ENCODE results near the gene FCAR. TPM values are rescaled to one million over a fixed set of nuclear protein-coding genes. Genes with fewer than 3 reads are reported as not detected.
"Not testable (repeated sequence)": the region's sequence is repeated elsewhere in the genome, so short reads cannot be mapped to it uniquely, and the experiment has no call there.

Gene FCAR
- polyA plus RNA-seq, 3 donors = 147 to 239 (median 173) TPM

DNA sequence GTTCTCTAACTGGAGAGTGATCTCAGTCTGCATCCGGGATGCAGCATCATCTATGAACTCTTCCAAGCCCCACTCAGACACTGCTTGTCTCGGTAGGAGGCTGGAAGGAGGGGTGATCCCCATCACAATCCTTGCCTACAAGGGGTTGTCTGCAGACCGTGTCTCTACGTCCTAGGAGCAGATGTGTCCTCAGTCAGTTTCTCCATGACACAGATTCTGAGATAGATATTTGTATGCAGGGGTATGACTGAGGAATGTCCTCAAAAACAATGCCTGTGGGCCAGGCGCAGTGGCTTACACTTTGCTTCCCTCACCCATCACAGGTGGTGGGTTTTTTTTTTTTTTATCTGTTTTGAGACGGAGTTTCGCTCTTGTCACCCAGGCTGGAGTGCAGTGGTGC is 32.8 kb downstream of the FCAR start:
- peaks cover 10 to 21% (median 12%) of the 10 kb centered on the region in 3 donors for H3K27me3 Mint-ChIP-seq (ENCODE audit: low read depth in 3 of 3)
- Histone ChIP-seq H3K27me3 (ENCODE audit: control insufficient read depth in 2 of 2, insufficient read depth in 2 of 2, low read length in 2 of 2) (peaks cover 0 to 15% of the 10 kb centered on the region in 2 donors), H3K36me3 (replicated peaks in 1 of 2; ENCODE audit: control insufficient read depth in 1 of 2, insufficient read depth in 2 of 2, low read length in 2 of 2) (no peaks in the 10 kb centered on the region), H3K4me3 (replicated peaks in 1 of 3; ENCODE audit: low read depth in 2 of 3, low read length in 3 of 3) (no peak overlapping the region), H2AFZ (ENCODE audit: insufficient read depth, low read depth, low read length, poor library complexity, severe bottlenecking) (no peak overlapping the region), H3K4me2 (replicated peaks; ENCODE audit: extremely low read depth, low read length, poor library complexity, severe bottlenecking) (no peak overlapping the region), H3K79me2 (ENCODE audit: insufficient read depth, low read length) (no peaks in the 10 kb centered on the region), H3K27ac (ENCODE audit: low read depth in 1 of 2, low read length in 2 of 2) (no peak overlapping the region), H3K9ac (ENCODE audit: insufficient read depth, low read length, poor library complexity, severe bottlenecking) (no peak overlapping the region), H3K4me1 (ENCODE audit: control insufficient read depth in 1 of 2, insufficient read depth in 2 of 2, low read length in 2 of 2) (peaks cover 8 to 11% of the 10 kb centered on the region in 2 donors), H4K20me1 (ENCODE audit: insufficient read depth, low read length) (no peaks in the 10 kb centered on the region), H3K9me3 (replicated peaks in 1 of 2; ENCODE audit: control insufficient read depth in 1 of 2, insufficient read depth in 1 of 2, low read length in 2 of 2) (no peaks in the 10 kb centered on the region)
- TF ChIP-seq, protein P1, sequence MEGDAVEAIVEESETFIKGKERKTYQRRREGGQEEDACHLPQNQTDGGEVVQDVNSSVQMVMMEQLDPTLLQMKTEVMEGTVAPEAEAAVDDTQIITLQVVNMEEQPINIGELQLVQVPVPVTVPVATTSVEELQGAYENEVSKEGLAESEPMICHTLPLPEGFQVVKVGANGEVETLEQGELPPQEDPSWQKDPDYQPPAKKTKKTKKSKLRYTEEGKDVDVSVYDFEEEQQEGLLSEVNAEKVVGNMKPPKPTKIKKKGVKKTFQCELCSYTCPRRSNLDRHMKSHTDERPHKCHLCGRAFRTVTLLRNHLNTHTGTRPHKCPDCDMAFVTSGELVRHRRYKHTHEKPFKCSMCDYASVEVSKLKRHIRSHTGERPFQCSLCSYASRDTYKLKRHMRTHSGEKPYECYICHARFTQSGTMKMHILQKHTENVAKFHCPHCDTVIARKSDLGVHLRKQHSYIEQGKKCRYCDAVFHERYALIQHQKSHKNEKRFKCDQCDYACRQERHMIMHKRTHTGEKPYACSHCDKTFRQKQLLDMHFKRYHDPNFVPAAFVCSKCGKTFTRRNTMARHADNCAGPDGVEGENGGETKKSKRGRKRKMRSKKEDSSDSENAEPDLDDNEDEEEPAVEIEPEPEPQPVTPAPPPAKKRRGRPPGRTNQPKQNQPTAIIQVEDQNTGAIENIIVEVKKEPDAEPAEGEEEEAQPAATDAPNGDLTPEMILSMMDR (IDR thresholded peaks at IDR 0.05) = no peak
- H3K36me3 Mint-ChIP-seq = no peaks in the 10 kb centered on the region
- H3K4me1 Mint-ChIP-seq = peaks cover 18% of the 10 kb centered on the region
- 100% methylated on average over 1 of the region's 7 CpGs for WGBS (ENCODE audit: insufficient coverage)
- no peak for DNase-seq
- H3K9me3 Mint-ChIP-seq = peaks cover 0 to 3% (median 0%) of the 10 kb centered on the region in 7 donors
- peak overlapping the region in 2 of 7 donors; percentile 28 to 37 for H3K27ac Mint-ChIP-seq
- H3K4me3 Mint-ChIP-seq = no peak overlapping the region
- intact Hi-C loops (cut with micrococcal nuclease) = no loop called here

DNA sequence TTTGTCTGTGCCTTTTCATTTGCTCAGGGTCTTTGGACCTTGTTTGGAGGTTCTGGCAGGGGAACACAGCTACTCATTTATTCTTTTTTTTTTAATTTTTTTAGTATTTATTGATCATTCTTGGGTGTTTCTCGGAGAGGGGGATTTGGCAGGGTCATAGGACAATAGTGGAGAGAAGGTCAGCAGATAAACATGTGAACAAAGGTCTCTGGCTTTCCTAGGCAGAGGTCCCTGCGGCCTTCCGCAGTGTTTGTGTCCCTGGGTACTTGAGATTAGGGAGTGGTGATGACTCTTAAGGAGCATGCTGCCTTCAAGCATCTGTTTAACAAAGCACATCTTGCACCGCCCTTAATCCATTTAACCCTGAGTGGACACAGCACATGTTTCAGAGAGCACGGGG is 33.9 kb downstream of the FCAR start:
- H2AFZ ChIP-seq (ENCODE audit: insufficient read depth, low read depth, low read length, poor library complexity, severe bottlenecking); intact Hi-C loops (cut with micrococcal nuclease); H3K9me3 ChIP-seq (replicated peaks in 1 of 2; ENCODE audit: control insufficient read depth in 1 of 2, insufficient read depth in 1 of 2, low read length in 2 of 2); H3K4me3 Mint-ChIP-seq; H3K4me2 ChIP-seq (replicated peaks; ENCODE audit: extremely low read depth, low read length, poor library complexity, severe bottlenecking); H4K20me1 ChIP-seq (ENCODE audit: insufficient read depth, low read length); H3K27ac Mint-ChIP-seq; DNase-seq; H3K9ac ChIP-seq (ENCODE audit: insufficient read depth, low read length, poor library complexity, severe bottlenecking); H3K36me3 ChIP-seq (replicated peaks in 1 of 2; ENCODE audit: control insufficient read depth in 1 of 2, insufficient read depth in 2 of 2, low read length in 2 of 2); H3K27ac ChIP-seq (ENCODE audit: low read depth in 1 of 2, low read length in 2 of 2); H3K36me3 Mint-ChIP-seq; H3K4me1 ChIP-seq (ENCODE audit: control insufficient read depth in 1 of 2, insufficient read depth in 2 of 2, low read length in 2 of 2); H3K9me3 Mint-ChIP-seq; H3K79me2 ChIP-seq (ENCODE audit: insufficient read depth, low read length); H3K4me3 ChIP-seq (replicated peaks in 1 of 3; ENCODE audit: low read depth in 2 of 3, low read length in 3 of 3): not testable (repeated sequence)
- no CpG with 5 or more reads among the region's 5 CpGs for WGBS (ENCODE audit: insufficient coverage)
- H3K27me3 ChIP-seq (ENCODE audit: control insufficient read depth in 2 of 2, insufficient read depth in 2 of 2, low read length in 2 of 2) = peaks cover 0 to 15% of the 10 kb centered on the region in 2 donors
- Mint-ChIP-seq H3K27me3 (ENCODE audit: low read depth in 3 of 3) (peaks cover 13 to 24% (median 15%) of the 10 kb centered on the region in 3 donors), H3K4me1 (peaks cover 10% of the 10 kb centered on the region)

Measured in CD14-positive monocyte (primary cell).